Measurements from ENCODE around the gene PDZD11.
A peak's percentile ranks its signal among the peaks of the same experiment; 100 is the strongest.

PDZD11 gene

GRCh38 chrX:70268034-70268433 is 21.7 kb downstream of the PDZD11 start, which contains the start of gene ARR3:
ARR3 (plus strand) TSS chrX:70268334; CDS start chrX:70269386, 1,052 bp downstream.
- Mint-ChIP-seq H3K27ac (no peak within 1 kb of the TSS), H3K4me3 (no peak within 1 kb of the TSS), H3K27me3 (ENCODE audit: low read depth, poor library complexity) (peaks cover 12% of the 10 kb centered on the region), H3K9me3 (peaks cover 52% of the 10 kb centered on the region), H3K4me1 (no peaks in the 10 kb centered on the region), H3K36me3 (ENCODE audit: low read depth) (no peaks in the 10 kb centered on the region)
- no peak for DNase-seq
- no peak for TF ChIP-seq CTCF (IDR thresholded peaks at IDR 0.05)

- Mint-ChIP-seq H3K4me3 (no peak overlapping the region), H3K27me3 (ENCODE audit: low read depth, poor library complexity) (peaks cover 21% of the 10 kb centered on the region), H3K27ac (no peak overlapping the region), H3K36me3 (ENCODE audit: low read depth) (no peaks in the 10 kb centered on the region), H3K9me3 (peaks cover 59% of the 10 kb centered on the region), H3K4me1 (no peaks in the 10 kb centered on the region)
- no peak for DNase-seq
- no peak for TF ChIP-seq CTCF (IDR thresholded peaks at IDR 0.05)
Measured at GRCh38 chrX:70264784-70265183, 24.9 kb downstream of the PDZD11 start.

- Mint-ChIP-seq H3K27me3 (ENCODE audit: low read depth, poor library complexity) (peaks cover 13% of the 10 kb centered on the region), H3K27ac (no peak overlapping the region), H3K4me1 (no peaks in the 10 kb centered on the region), H3K36me3 (ENCODE audit: low read depth) (no peaks in the 10 kb centered on the region), H3K4me3 (no peak overlapping the region), H3K9me3 (peaks cover 49% of the 10 kb centered on the region)
- DNase-seq: peak; percentile 56
- TF ChIP-seq CTCF (IDR thresholded peaks at IDR 0.05): peak; percentile 46
Measured at GRCh38 chrX:70262952-70263567, 26.7 kb downstream of the PDZD11 start.

- Mint-ChIP-seq H3K36me3 (ENCODE audit: low read depth) (no peaks in the 10 kb centered on the region), H3K9me3 (peaks cover 45% of the 10 kb centered on the region), H3K27me3 (ENCODE audit: low read depth, poor library complexity) (peaks cover 14% of the 10 kb centered on the region), H3K4me1 (peaks cover 13% of the 10 kb centered on the region), H3K4me3 (no peak within 1 kb of the TSS), H3K27ac (no peak within 1 kb of the TSS)
- TF ChIP-seq CTCF (IDR thresholded peaks at IDR 0.05): no peak
- DNase-seq: no peak
Measured at GRCh38 chrX:70260104-70260503, 29.6 kb downstream of the PDZD11 start, which contains the start of gene P2RY4. P2RY4 (minus strand) TSS chrX:70260204; CDS start chrX:70259624, 580 bp downstream.

- TF ChIP-seq CTCF (IDR thresholded peaks at IDR 0.05): no peak
- DNase-seq: no peak
- Mint-ChIP-seq H3K4me1 (peaks cover 13% of the 10 kb centered on the region), H3K36me3 (ENCODE audit: low read depth) (peaks cover 7% of the 10 kb centered on the region), H3K9me3 (peaks cover 51% of the 10 kb centered on the region), H3K27me3 (ENCODE audit: low read depth, poor library complexity) (peaks cover 18% of the 10 kb centered on the region), H3K4me3 (no peak overlapping the region), H3K27ac (no peak overlapping the region)
Measured at GRCh38 chrX:70257423-70258288, 32.1 kb downstream of the PDZD11 start.
